ENCODE measurements around the gene TECRL. TPM values are rescaled to one million over a fixed set of nuclear protein-coding genes. Genes with fewer than 3 reads are reported as not detected.

TECRL gene
- total RNA-seq, 1 experiment from 2014 or later: not detected

DNA sequence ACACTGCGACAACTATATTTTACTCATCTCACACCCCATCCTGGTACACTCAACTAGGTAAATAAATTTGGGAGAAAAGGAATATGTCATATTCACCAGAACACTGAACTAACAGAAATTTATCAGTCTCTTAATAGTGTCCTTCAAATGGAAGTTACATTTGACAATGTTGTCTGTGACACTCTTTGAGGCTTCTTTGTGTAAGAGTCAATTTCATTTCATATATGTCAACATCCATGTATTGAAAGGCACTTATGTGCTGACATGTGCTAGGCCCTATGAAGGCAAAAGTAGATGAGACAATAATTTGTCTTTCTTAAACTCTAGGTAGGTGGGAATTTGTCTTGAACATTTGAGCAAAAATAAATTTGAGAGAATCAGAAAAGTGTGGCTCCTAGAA is 82.0 kb downstream of the TECRL start:
- DNase-seq (ENCODE audit: low spot score): no peak

DNA sequence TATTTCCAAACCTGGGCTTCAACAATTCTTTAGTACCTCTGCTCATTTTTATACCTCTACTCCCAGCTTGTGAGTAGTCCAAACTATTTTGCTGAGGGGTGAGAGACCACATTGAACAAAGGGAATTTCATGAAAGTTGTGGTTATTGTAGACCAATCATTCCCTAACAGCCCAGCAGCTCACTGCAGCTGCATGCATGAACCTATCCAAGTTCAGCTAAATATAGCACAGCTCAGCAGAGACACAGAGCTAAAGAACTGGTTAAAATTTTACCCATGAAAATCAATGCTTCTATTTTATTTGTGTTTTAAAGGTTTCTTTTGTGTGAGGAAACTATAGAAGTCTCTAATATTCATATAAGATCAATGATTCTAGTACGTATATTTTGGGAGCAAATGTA is 82.7 kb downstream of the TECRL start:
- no peak for DNase-seq (ENCODE audit: low spot score)

DNA sequence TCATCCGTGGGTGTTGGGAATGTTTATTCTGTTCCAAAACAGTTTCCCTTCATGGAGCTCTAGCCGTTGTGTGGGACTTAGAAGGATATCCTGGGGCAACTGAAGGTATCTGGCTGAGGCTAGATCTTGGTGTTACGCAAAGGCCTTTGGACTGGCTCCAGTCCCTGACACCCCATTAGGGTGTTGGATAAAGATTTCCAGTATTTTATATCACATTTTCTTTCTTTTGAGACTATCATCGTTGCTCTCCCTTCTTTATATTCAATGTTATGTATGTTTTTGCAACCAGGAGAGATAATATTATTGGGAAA is 103.0 kb downstream of the TECRL start:
- DNase-seq (ENCODE audit: low spot score): no peak

DNA sequence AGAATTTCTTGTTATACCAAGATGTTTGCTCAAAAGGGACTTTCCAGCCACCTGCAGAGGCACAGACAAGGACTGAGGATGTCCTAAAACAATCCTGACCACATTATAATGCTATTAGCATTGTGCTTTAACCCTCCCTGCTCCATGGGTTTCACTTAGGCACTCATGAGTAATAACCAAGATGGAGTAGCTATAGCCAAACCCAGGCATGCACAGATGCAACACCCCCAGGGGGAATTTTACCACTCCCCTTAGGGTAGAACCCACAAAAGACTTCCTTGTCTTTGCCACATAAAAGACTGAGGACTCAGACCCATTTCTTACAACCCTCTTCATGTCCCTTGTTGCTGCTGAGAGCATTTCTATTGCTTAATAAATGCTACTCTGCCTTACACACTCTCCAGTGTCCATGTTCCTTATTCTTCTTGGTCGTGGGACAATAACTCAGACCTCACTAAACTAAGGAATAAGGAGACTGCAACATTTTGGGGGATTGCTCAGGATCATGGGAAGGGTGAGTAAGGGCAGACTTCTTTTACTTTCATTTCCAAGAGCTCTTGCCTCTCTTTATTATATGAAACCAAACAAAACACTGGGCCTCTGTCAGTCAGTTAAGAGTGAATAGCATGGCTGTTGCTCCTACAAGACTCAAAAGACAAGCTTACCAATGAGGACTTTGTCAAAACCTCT is 103.5 kb downstream of the TECRL start:
- no peak for DNase-seq (ENCODE audit: low spot score)

DNA sequence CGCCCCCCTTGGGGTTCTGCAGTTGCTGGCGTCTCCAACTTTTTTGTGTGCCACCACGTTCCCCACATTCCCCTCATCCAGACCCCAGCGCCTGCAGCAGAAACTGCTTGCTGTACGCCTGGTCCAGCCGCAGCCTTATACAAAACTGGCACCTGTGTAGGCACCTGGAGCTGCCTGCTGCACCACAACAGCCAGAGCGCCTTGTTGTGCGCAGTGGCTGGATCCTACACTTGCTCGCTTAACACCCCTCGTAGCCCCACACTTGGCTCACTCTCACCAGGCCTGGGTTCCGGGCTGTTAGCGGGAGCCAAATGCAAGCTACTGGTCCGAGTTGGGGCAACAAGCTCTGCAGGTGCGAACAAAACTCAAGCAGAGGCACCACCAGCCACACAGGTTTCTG is 136.8 kb downstream of the TECRL start:
- no peak for DNase-seq (ENCODE audit: low spot score)

DNA sequence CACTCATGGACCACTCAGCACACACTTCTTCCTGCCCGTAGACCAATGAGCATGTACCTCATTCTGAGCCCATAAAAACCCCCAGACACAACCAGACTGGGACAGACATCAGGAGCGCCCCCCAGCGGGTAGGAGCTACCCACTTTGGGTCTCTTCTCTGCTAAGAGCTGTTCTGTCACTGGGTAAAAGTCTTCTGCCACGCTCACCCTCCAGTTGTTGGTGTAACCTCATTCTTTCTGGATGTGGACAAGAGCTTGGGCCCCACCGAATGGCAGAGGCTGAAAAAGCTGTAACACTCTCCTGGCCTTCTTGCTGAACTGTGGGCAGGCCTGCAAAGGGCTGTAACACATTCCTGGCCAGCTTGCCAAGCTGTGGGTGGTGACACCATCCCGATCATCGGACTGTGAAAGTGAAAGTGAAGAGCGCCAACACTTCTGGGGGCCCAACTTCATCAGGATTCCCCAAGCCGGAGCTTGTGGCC is 137.6 kb downstream of the TECRL start:
- peak; percentile 54 for DNase-seq (ENCODE audit: low spot score)

DNA sequence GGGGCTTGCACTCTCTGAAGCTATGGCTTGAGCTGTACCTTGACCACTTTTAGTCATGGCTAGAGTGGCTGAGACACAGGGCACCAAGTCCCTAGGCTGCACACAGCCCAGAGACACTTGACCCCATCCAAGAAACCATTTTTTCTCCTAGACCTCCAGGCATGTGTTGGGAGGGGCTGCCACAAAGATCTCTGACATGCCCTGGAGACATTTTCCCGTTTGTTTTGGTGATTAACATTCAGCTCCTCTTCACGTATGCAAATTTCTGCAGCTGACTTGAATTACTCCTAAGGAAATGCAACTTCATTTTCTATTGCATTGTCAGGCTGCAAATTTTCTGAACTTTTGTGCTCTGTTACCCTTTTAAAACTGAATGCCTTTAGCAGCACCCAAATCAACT is 142.6 kb downstream of the TECRL start:
- no peak for DNase-seq (ENCODE audit: low spot score)

DNA sequence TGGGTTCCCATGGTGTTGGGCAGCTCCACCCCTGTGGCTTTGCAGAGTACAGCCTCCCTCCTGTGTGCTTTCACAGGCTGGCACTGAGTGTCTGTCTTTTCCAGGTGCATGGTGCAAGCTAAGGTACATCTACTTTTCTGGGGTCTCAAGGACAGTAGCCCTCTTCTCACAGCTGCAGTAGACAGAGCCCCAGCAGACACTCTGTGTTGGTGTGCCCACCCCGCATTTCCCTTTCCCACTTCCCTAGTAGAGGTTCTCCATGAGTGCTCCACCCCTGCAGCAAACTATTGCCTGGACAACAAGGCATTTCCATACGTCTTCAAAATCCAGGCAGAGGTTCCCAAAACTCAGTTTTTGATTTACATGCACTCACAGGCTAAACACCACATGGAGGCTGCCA is 143.0 kb downstream of the TECRL start:
- DNase-seq (ENCODE audit: low spot score): no peak

DNA sequence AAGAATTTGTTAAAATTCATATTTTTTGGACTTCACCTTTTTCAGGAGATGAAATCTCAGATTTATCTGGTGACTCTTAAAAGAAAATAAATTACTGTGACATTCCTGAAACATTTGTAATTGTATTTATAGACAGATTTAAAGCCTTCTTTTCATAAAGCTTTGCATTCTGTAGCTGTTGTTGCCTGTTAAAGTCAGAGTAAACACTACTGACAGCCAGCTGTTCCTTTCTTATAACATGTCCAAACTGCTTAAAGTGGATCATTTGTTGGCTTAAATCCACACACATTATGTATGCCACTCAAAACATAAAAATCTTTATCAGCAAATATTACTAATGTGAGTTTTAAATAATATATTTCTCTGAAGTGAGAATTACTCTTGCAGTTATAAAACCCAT is 157.5 kb downstream of the TECRL start:
- DNase-seq (ENCODE audit: low spot score): no peak

DNA sequence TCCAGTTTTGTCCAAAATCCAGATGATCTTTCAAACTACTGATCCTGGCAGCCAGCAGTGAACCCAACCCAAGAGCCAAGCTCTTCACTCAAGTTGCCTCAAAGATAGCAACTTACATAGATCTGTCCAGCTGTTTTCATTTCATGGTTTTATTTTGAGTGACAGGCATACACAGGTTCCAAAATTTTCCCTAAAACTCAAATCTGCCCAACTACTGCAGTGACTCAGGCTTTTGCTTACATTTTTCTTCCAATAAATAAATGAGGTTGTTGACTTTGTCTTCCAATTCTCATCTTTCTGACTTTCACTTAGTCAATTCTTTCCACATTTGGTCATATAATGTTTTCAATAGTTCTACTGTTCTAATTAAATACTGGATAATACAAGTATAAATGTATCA is 158.8 kb downstream of the TECRL start:
- no peak for DNase-seq (ENCODE audit: low spot score)

DNA sequence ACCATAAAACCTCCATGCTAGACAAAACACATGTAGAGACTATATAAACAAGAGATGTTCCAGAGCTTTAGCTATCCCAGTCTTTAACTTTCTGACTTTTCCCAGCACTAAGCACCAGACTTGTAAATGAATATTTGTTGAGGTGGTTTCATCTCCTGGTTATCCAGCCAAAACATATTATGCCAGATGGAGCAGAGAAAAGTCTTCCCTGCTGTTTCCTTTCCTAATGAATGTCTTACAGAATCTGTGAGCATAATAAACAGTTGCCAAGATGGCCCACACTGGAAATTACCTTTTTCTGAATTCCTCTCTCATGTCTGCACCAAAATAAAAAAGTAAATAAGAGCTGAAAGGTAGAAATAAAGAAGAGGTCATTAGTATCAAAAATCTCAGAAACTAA is 159.2 kb downstream of the TECRL start:
- no peak for DNase-seq (ENCODE audit: low spot score)

DNA sequence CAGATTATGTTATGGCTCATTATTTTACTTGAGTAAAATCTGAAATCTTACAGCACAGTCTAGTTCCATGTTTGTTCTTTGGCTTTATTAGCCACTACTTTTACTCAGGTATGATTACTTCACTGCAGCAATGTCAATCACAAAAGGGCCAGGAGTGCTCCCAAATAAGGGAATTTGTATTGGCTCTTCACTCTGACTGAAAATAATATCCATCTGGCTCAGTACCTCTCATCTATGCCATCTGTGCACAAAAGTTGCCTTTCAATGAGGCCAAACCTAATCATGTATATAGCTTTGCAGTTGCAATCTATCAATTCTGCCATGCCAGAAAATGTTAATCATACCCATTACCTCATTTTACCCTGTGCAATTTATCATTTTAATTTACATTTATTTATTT is 161.1 kb downstream of the TECRL start:
- DNase-seq (ENCODE audit: low spot score): no peak

DNA sequence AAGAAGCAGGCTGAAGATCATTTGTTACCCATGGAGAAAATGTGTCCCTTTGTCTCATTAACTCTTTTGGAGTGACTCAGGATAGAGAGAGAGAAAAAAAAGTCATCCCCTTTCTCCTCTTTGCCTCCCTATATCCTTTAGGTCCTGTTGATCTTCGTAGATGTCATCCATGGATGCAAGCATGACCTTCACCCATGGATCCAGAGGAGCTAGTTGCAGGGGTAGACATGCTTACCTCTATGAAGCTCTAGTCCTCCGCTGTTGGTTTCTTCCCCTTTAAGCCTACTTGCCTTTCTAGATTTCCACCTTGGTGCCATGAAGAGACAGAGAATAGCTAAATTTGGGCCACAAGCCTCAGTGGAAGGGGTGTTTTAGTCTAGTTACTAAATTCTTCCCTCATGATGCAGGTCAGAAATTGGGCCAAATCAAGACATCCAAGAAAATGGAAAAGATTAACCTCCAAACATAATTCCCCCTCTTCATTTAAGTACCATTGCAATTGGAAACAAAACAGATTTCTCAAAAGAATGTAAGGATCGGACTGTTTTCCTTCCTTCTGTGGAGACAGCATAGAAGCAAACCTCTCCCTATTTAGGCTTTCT is 178.4 kb downstream of the TECRL start:
- peak; percentile 4 for DNase-seq (ENCODE audit: low spot score)

Small RNAs within 50 kb of the gene (small RNA-seq; reads per million reads assigned to genes)
- not detected for gene RNU6-191P

Measured in HT-29 (cell line).